ENCODE results near the gene MAML2.

Gene MAML2

GRCh38 chr11:96017856-96018255 is 325.1 kb downstream of the MAML2 start:
- FAIRE-seq (no peak), DNase-seq (ENCODE audit: insufficient read length, low spot score) (no peak)
- TF ChIP-seq, protein P1, sequence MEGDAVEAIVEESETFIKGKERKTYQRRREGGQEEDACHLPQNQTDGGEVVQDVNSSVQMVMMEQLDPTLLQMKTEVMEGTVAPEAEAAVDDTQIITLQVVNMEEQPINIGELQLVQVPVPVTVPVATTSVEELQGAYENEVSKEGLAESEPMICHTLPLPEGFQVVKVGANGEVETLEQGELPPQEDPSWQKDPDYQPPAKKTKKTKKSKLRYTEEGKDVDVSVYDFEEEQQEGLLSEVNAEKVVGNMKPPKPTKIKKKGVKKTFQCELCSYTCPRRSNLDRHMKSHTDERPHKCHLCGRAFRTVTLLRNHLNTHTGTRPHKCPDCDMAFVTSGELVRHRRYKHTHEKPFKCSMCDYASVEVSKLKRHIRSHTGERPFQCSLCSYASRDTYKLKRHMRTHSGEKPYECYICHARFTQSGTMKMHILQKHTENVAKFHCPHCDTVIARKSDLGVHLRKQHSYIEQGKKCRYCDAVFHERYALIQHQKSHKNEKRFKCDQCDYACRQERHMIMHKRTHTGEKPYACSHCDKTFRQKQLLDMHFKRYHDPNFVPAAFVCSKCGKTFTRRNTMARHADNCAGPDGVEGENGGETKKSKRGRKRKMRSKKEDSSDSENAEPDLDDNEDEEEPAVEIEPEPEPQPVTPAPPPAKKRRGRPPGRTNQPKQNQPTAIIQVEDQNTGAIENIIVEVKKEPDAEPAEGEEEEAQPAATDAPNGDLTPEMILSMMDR (IDR thresholded peaks at IDR 0.05; ENCODE audit: insufficient read depth, missing control alignments) = no peak

DNA sequence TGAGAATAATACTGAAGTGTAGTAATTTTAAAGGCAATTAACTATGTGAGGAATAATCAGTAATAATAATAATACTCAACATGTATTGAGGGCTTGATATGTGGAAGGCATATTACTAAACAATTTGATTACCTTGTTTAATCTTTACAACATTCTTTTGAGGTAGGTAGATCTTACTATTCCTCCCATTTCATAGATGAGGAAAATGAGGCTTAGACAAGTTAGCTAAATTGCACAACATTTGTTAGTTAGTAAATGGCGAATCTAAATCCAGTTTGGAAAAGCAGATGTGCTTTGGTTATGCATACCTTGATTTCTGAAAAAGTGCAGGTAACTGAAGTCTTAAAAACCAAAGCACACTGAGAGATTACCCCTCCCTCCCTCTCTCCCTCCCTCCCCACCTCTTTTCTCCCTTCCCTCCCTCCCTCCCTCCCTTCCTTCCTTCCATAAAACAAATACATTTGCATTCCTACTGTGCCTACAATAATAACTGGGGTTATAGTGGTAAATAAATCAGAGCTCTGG is 326.0 kb downstream of the MAML2 start:
- TF ChIP-seq, protein P1 (IDR thresholded peaks at IDR 0.05; ENCODE audit: insufficient read depth, missing control alignments) = no peak
- FAIRE-seq (no peak), DNase-seq (ENCODE audit: insufficient read length, low spot score) (no peak)

DNA sequence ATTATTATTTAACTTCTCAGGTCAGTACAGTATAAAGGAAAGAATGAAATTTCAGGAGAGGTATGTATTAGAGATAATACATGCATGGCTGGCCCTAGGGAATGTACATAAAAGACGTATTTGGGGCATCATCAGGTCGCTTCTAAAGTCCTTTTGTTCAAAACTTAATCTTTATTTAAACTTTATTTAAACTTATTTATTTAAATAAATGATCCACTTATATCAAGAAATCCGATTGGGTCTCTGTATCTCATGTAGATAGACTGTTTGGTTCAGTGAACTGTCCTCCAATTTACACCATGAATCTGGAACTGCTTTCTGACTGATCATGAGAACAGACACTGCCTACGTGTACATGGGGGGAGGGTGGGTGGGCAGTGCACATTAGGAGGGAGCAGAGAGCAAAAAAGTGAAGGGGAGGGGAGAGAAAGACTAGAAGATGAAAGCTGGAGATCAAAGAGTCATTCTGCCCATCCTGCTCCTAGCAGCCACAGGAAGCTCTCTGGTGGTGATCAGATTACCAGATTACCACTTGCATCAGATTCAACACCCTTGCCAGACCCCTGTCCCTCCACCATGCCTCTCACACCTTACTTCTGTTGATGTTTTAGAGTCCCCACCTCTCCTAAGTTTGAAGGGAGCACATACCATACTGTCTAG is 327.0 kb downstream of the MAML2 start:
- TF ChIP-seq, protein P1 (IDR thresholded peaks at IDR 0.05; ENCODE audit: insufficient read depth, missing control alignments) = no peak
- no peak for FAIRE-seq

DNA sequence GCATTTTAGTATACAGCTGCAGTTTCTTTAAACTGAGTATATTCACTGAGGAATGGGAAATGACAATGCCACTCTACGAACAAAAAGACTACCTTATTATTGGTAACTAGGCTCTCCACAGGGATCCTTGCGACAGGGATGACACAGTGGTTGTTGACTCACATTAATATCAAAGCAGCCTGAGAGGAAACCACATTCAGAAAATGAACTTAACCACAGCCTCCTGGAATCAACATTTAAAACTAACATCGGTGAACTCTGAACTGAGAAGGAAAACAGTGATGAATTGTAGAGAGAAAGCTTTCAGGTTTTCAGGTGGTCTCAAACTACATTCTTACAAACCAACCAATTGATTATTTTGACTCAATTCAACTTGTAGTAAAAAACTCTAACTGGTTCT is 328.8 kb downstream of the MAML2 start:
- TF ChIP-seq, protein P1 (IDR thresholded peaks at IDR 0.05; ENCODE audit: insufficient read depth, missing control alignments) = no peak
- DNase-seq (ENCODE audit: insufficient read length, low spot score) (no peak), FAIRE-seq (no peak)

More for the DNA sequence above, 327.0 kb downstream of the MAML2 start:
- DNase-seq (ENCODE audit: insufficient read length, low spot score) = no peak

GRCh38 chr11:96013461-96014213 is 329.4 kb downstream of the MAML2 start:
- TF ChIP-seq, protein P1 (IDR thresholded peaks at IDR 0.05; ENCODE audit: insufficient read depth, missing control alignments) = no peak
- no peak for DNase-seq (ENCODE audit: insufficient read length, low spot score)
- no peak for FAIRE-seq

- FAIRE-seq (peak; percentile 94), DNase-seq (ENCODE audit: insufficient read length, low spot score) (no peak)
- TF ChIP-seq, protein P1 (IDR thresholded peaks at IDR 0.05; ENCODE audit: insufficient read depth, missing control alignments) = peak; percentile 78
Measured at GRCh38 chr11:96012086-96012824, 330.7 kb downstream of the MAML2 start.
